ENCODE measurements around the gene AUTS2.

- TF ChIP-seq SAFB (IDR thresholded peaks at IDR 0.05; ENCODE audit: borderline replicate concordance, low read depth, low read length) (no peak), MEF2A (IDR thresholded peaks at IDR 0.05; ENCODE audit: control insufficient read depth, low read depth, low read length) (no peak), ZBED1 (IDR thresholded peaks at IDR 0.05) (no peak), HDGF (IDR thresholded peaks at IDR 0.05) (no peak), ZBTB33 (CRISPR knock-in tag; IDR thresholded peaks at IDR 0.05) (no peak), CTCF (IDR thresholded peaks at IDR 0.05 in 2 of 3, conservative IDR thresholded peaks at IDR 0.05 in 1 of 3; ENCODE audit: insufficient read depth in 2 of 3, low read depth in 1 of 3, low read length in 3 of 3) (no peak), AFF1 (IDR thresholded peaks at IDR 0.05; ENCODE audit: low read depth in 1 of 2, partially characterized antibody in 2 of 2) (no peak), ILF3 (IDR thresholded peaks at IDR 0.05; ENCODE audit: borderline replicate concordance) (no peak), HMGXB4 (CRISPR knock-in tag; IDR thresholded peaks at IDR 0.05) (no peak), ZNF282 (CRISPR knock-in tag; IDR thresholded peaks at IDR 0.05) (no peak), GMEB1 (CRISPR knock-in tag; IDR thresholded peaks at IDR 0.05) (no peak)
Observed at GRCh38 chr7:69617364-69617763, 19.1 kb downstream of the AUTS2 start.
